Glutamatergic neuron (in vitro differentiated cells): Measurements from ENCODE around the gene ALDH6A1. TPM values are rescaled to one million over a fixed set of nuclear protein-coding genes. Genes with fewer than 3 reads are reported as not detected.
A peak's percentile ranks its signal among the peaks of the same experiment; 100 is the strongest.

ENCODE experiments used
- DNase-seq: peaks from one replicate; pipeline ENCODE4 v3.0.0; 2022
- H3K27ac Mint-ChIP-seq: one replicate; pipeline ENCODE4 v1.8.0; 2020; ENCODE audit warnings: mild to moderate bottlenecking, mixed read lengths, inconsistent platforms; ENCODE audit not compliant: unreplicated experiment
- H3K27me3 Mint-ChIP-seq: one replicate; pipeline ENCODE4 v1.8.0; 2020; ENCODE audit warnings: mild to moderate bottlenecking, moderate library complexity, mixed read lengths, inconsistent platforms; ENCODE audit not compliant: unreplicated experiment
- H3K36me3 Mint-ChIP-seq: one replicate; pipeline ENCODE4 v1.8.0; 2020; ENCODE audit warnings: mild to moderate bottlenecking, mixed read lengths, inconsistent platforms; ENCODE audit not compliant: unreplicated experiment
- H3K4me1 Mint-ChIP-seq: one replicate; pipeline ENCODE4 v1.8.0; 2020; ENCODE audit warnings: mild to moderate bottlenecking, low read depth, mixed read lengths, inconsistent platforms; ENCODE audit not compliant: unreplicated experiment
- H3K4me3 Mint-ChIP-seq: one replicate; pipeline ENCODE4 v1.8.0; 2020; ENCODE audit warnings: mild to moderate bottlenecking, mixed read lengths, inconsistent platforms; ENCODE audit not compliant: unreplicated experiment
- H3K9me3 Mint-ChIP-seq: one replicate; pipeline ENCODE4 v1.8.0; 2020; ENCODE audit warnings: mild to moderate bottlenecking, moderate library complexity, mixed read lengths, inconsistent platforms; ENCODE audit not compliant: unreplicated experiment
- CTCF ChIP-seq: fragments of 200-600 bp; sonication (generic); IDR thresholded peaks from one replicate; pipeline ENCODE4 v1.5.0; 2021; ENCODE audit not compliant: partially characterized antibody, unreplicated experiment
- total RNA-seq: library from RNA; stranded (reverse); fragmentation: NEBNext Ultra II Directional; extraction: Animal tissue kit (Norgen Biotek cat#: 25700); gene quantifications from one replicate; pipeline ENCODE4 v1.2.1, GENCODE V29; 2021; ENCODE audit not compliant: unreplicated experiment

Gene ALDH6A1
- total RNA-seq, 1 donor from 2014 or later: 8.6 TPM

- Mint-ChIP-seq H3K9me3 (no peaks in the 10 kb centered on the region), H3K4me3 (no peak overlapping the region), H3K27ac (no peak overlapping the region), H3K27me3 (no peaks in the 10 kb centered on the region), H3K4me1 (no peaks in the 10 kb centered on the region), H3K36me3 (no peaks in the 10 kb centered on the region)
- no peak for DNase-seq
- no peak for TF ChIP-seq CTCF
Measured at GRCh38 chr14:74109369-74109768, 25.1 kb upstream of the ALDH6A1 start.

GRCh38 chr14:74105381-74105780, 21.1 kb upstream of the ALDH6A1 start:
- no peaks in the 10 kb centered on the region for H3K4me1 Mint-ChIP-seq
- no peaks in the 10 kb centered on the region for H3K9me3 Mint-ChIP-seq
- no peaks in the 10 kb centered on the region for H3K36me3 Mint-ChIP-seq
- no peak for DNase-seq
- no peak overlapping the region for H3K4me3 Mint-ChIP-seq
- no peak for TF ChIP-seq CTCF
- H3K27ac Mint-ChIP-seq: no peak overlapping the region
- no peaks in the 10 kb centered on the region for H3K27me3 Mint-ChIP-seq

- Mint-ChIP-seq H3K27ac (no peak overlapping the region), H3K4me1 (peaks cover 3% of the 10 kb centered on the region), H3K9me3 (peaks cover 4% of the 10 kb centered on the region), H3K36me3 (no peaks in the 10 kb centered on the region), H3K27me3 (peaks cover 4% of the 10 kb centered on the region), H3K4me3 (no peak overlapping the region)
- no peak for TF ChIP-seq CTCF
- DNase-seq: no peak
Measured at GRCh38 chr14:74089251-74090020, 5.2 kb upstream of the ALDH6A1 start.

- H3K27ac Mint-ChIP-seq: no peak overlapping the region
- H3K4me1 Mint-ChIP-seq: peaks cover 3% of the 10 kb centered on the region
- peaks cover 4% of the 10 kb centered on the region for H3K9me3 Mint-ChIP-seq
- no peaks in the 10 kb centered on the region for H3K36me3 Mint-ChIP-seq
- TF ChIP-seq CTCF: no peak
- peak overlapping the region; percentile 98 for H3K4me3 Mint-ChIP-seq
- no peak for DNase-seq
- H3K27me3 Mint-ChIP-seq: peaks cover 4% of the 10 kb centered on the region
Measured at GRCh38 chr14:74085828-74086227, 1.6 kb upstream of the ALDH6A1 start.

GRCh38 chr14:74085047-74085637, 889 bp upstream of the ALDH6A1 start:
- DNase-seq: no peak

More at GRCh38 chr14:74085047-74085637, 889 bp upstream of the ALDH6A1 start:
- no peak for TF ChIP-seq CTCF
- peaks cover 4% of the 10 kb centered on the region for H3K27me3 Mint-ChIP-seq
- peak overlapping the region; percentile 98 for H3K4me3 Mint-ChIP-seq
- no peaks in the 10 kb centered on the region for H3K36me3 Mint-ChIP-seq
- peak overlapping the region; percentile 94 for H3K27ac Mint-ChIP-seq
- peaks cover 3% of the 10 kb centered on the region for H3K4me1 Mint-ChIP-seq
- peaks cover 4% of the 10 kb centered on the region for H3K9me3 Mint-ChIP-seq
